Activated CD4-positive, alpha-beta memory T cell treated with anti-CD3 and anti-CD28 coated beads for 36 hours (primary cell): ENCODE data around the gene TCAP. TPM values are rescaled to one million over a fixed set of nuclear protein-coding genes. Genes with fewer than 3 reads are reported as not detected.
"Not testable (repeated sequence)": the region's sequence is repeated elsewhere in the genome, so short reads cannot be mapped to it uniquely, and the experiment has no call there.

ENCODE experiments used
- CTCF ChIA-PET: fragments of 350-600 bp; sonication (Branson Sonifier 250); formaldehyde crosslinking; loops from one replicate; lab custom pipeline; 2021; ENCODE audit warnings: antibody characterized with exemption, inconsistent platforms; lab: Charles Lee
- POLR2A ChIA-PET: fragments of 350-600 bp; sonication (Branson Sonifier 250); formaldehyde crosslinking; loops from one replicate; lab custom pipeline; 2021; ENCODE audit warnings: antibody characterized with exemption; lab: Charles Lee
- DNase-seq: peaks from one replicate; pipeline ENCODE4 v3.0.0-alpha.2; 2020
- H3K27ac Mint-ChIP-seq: one replicate; pipeline ENCODE4 v1.8.0; 2021; ENCODE audit warnings: mixed read lengths
- H3K27me3 Mint-ChIP-seq: one replicate; pipeline ENCODE4 v1.8.0; 2021; ENCODE audit warnings: mixed read lengths
- H3K36me3 Mint-ChIP-seq: one replicate; pipeline ENCODE4 v1.8.0; 2021; ENCODE audit warnings: mixed read lengths
- H3K4me1 Mint-ChIP-seq: one replicate; pipeline ENCODE4 v1.8.0; 2021; ENCODE audit warnings: low read depth, mixed read lengths
- H3K4me3 Mint-ChIP-seq: one replicate; pipeline ENCODE4 v1.8.0; 2021; ENCODE audit warnings: mild to moderate bottlenecking, mixed read lengths
- H3K9me3 Mint-ChIP-seq: one replicate; pipeline ENCODE4 v1.8.0; 2021; ENCODE audit warnings: mixed read lengths
- intact Hi-C: fragments of 100-400 bp; cut with micrococcal nuclease; formaldehyde crosslinking; loops from one replicate; pipeline ENCODE4 v1.15.1; 2023
- total RNA-seq, 2 experiments: library from RNA; stranded (reverse); gene quantifications; one replicate each; pipeline ENCODE4 v1.2.3, GENCODE V29; 2021

Gene TCAP
- total RNA-seq, 2 experiments from 2014 or later = 0.80 to 0.90 TPM

GRCh38 chr17:39704821-39705551, 39.8 kb downstream of the TCAP start:
- Mint-ChIP-seq H3K4me1 (peaks cover 12% of the 10 kb centered on the region), H3K27ac (no peak overlapping the region), H3K36me3 (no peaks in the 10 kb centered on the region), H3K4me3 (no peak overlapping the region), H3K9me3 (no peaks in the 10 kb centered on the region), H3K27me3 (peaks cover 13% of the 10 kb centered on the region)
- POLR2A ChIA-PET = no interaction called here
- intact Hi-C loops = no loop called here
- no peak for DNase-seq
- CTCF ChIA-PET = interaction anchor here (2.1 kb wide), 1 partner anchor 25 kb away, joined by 5 read pairs; the partner anchor contains the start of gene MIEN1

DNA sequence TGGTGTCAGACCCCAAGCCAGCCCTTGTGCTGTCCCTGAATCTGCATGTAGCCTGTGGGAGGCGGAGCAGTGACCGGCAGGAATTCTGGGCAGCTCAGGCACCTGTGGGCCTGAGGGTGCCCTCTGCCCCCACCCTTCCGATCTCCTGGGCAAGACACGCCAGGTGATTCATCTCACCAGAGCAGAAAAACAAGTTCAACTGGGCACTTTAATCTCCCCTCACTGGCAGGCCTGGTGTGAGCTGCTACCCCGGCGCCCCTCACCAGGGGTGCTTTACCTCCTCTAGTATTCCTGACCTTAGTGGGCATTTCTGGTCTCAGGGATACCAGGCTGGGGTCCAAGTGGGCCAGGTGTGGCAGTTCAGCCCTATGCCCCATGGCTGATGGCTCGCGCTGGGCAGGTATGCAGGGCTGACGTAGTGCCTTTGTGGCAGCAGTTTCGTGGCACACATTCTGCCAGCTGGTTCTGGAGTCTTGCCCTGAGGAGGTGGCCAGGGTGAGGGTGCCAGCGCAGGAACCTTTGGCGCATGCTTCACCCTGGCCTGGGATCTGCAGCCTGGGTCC, 40.7 kb downstream of the TCAP start:
- ChIA-PET POLR2A (no interaction called here), CTCF (interaction anchor here (0.9 to 2.1 kb wide), 2 partner anchors 24 to 71 kb away, joined by 3 to 5 read pairs; partner anchors contain the start of gene MIEN1)
- intact Hi-C loops = no loop called here
- Mint-ChIP-seq H3K27me3 (peaks cover 11% of the 10 kb centered on the region), H3K9me3 (no peaks in the 10 kb centered on the region), H3K4me3 (no peak overlapping the region), H3K4me1 (peaks cover 11% of the 10 kb centered on the region), H3K27ac (no peak overlapping the region), H3K36me3 (no peaks in the 10 kb centered on the region)
- no peak for DNase-seq

DNA sequence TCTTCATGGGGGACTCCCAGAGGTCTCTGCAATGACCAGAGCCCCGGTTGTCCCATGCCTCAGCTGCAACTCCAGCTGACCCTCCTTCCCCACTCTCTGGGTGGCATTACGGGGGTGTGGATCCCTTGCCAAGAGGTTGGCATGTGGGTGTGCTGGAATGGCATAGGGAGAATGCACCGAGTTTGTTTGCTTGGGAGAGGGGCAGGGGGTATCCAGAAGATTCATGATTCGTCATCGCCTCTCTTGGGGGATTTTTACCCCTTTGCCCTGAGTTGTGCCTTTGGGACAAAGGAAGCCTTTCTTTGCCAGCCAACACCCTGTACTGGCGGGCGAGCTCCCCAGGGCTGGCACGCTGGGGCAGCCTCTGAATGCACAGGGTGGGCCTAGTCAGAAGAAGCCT, 41.2 kb downstream of the TCAP start:
- no peak overlapping the region for H3K4me3 Mint-ChIP-seq
- H3K27me3 Mint-ChIP-seq = peaks cover 6% of the 10 kb centered on the region
- CTCF ChIA-PET = interaction anchor here (0.9 to 2.1 kb wide), 2 partner anchors 24 to 71 kb away, joined by 3 to 5 read pairs; partner anchors contain the start of gene MIEN1
- POLR2A ChIA-PET = no interaction called here
- no peaks in the 10 kb centered on the region for H3K9me3 Mint-ChIP-seq
- intact Hi-C loops = no loop called here
- H3K36me3 Mint-ChIP-seq = no peaks in the 10 kb centered on the region
- peaks cover 9% of the 10 kb centered on the region for H3K4me1 Mint-ChIP-seq
- no peak for DNase-seq
- H3K27ac Mint-ChIP-seq = no peak overlapping the region

- intact Hi-C loops = no loop called here
- H3K4me1 Mint-ChIP-seq = peaks cover 9% of the 10 kb centered on the region
- POLR2A ChIA-PET = no interaction called here
- no peak overlapping the region for H3K4me3 Mint-ChIP-seq
- no peak overlapping the region for H3K27ac Mint-ChIP-seq
- peaks cover under 1% of the 10 kb centered on the region for H3K27me3 Mint-ChIP-seq
- no peaks in the 10 kb centered on the region for H3K9me3 Mint-ChIP-seq
- DNase-seq = peak; percentile 17
- no peaks in the 10 kb centered on the region for H3K36me3 Mint-ChIP-seq
- CTCF ChIA-PET = no interaction called here
Measured at GRCh38 chr17:39706921-39707337, 41.8 kb downstream of the TCAP start.

DNA sequence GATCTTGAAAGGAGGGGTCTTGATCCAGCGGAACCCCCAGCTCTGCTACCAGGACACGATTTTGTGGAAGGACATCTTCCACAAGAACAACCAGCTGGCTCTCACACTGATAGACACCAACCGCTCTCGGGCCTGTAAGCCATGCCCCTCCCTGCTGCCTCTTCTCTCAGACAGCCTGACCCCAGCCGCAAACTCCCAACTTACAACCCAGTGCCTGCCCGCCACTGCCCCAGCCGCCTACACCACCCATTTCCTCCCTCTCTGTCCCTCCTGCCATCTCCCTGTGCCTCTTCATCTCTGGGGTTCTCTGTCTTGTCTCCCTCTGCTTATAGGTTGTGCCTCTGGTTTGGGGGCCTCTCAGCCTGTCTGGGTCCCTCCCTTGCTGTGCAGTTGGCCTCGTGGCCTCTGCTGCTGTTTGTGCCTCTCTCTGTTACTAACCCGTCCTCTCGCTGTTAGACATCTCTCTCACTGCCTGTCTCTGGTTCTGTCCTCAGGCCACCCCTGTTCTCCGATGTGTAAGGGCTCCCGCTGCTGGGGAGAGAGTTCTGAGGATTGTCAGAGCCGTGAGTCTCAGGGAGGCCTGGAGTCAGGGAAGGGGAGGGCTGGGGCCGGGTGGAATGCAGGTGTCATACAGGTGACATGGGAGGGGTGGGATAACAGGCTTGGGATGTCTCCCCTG, 44.3 kb downstream of the TCAP start:
- Mint-ChIP-seq H3K4me1 (peaks cover 9% of the 10 kb centered on the region), H3K9me3 (no peaks in the 10 kb centered on the region), H3K27me3 (no peaks in the 10 kb centered on the region), H3K27ac (no peak overlapping the region), H3K4me3 (no peak overlapping the region), H3K36me3 (no peaks in the 10 kb centered on the region)
- no peak for DNase-seq
- CTCF ChIA-PET = interaction anchor here (1.3 kb wide), 1 partner anchor 21 kb away, joined by 4 read pairs; the partner anchor contains the start of gene MIEN1
- POLR2A ChIA-PET = no interaction called here
- intact Hi-C loops = no loop called here

GRCh38 chr17:39709998-39710964, 45.1 kb downstream of the TCAP start:
- H3K27me3 Mint-ChIP-seq = no peaks in the 10 kb centered on the region
- DNase-seq = no peak
- ChIA-PET CTCF (interaction anchor here (1.1 to 1.3 kb wide), 2 partner anchors 20 to 56 kb away, joined by 3 read pairs; partner anchors contain the start of gene MIEN1), POLR2A (no interaction called here)
- H3K27ac Mint-ChIP-seq = no peak overlapping the region
- H3K36me3 Mint-ChIP-seq = no peaks in the 10 kb centered on the region
- H3K4me1 Mint-ChIP-seq = peaks cover 9% of the 10 kb centered on the region
- H3K9me3 Mint-ChIP-seq = no peaks in the 10 kb centered on the region
- intact Hi-C loops = no loop called here
- no peak overlapping the region for H3K4me3 Mint-ChIP-seq

- intact Hi-C loops, H3K36me3 Mint-ChIP-seq, H3K4me3 Mint-ChIP-seq, H3K27ac Mint-ChIP-seq, H3K9me3 Mint-ChIP-seq, H3K4me1 Mint-ChIP-seq, H3K27me3 Mint-ChIP-seq, DNase-seq, POLR2A ChIA-PET: not testable (repeated sequence)
- CTCF ChIA-PET = interaction anchor here (1.1 to 1.3 kb wide), 2 partner anchors 19 to 57 kb away, joined by 3 read pairs; partner anchors contain the start of gene MIEN1
Measured at GRCh38 chr17:39711071-39711470, 45.9 kb downstream of the TCAP start.

GRCh38 chr17:39711851-39712250, 46.7 kb downstream of the TCAP start:
- POLR2A ChIA-PET = no interaction called here
- CTCF ChIA-PET = no interaction called here
- H3K9me3 Mint-ChIP-seq = no peaks in the 10 kb centered on the region

GRCh38 chr17:39714234-39714633, 49.1 kb downstream of the TCAP start:
- intact Hi-C loops = no loop called here
- no peaks in the 10 kb centered on the region for H3K27me3 Mint-ChIP-seq
- ChIA-PET CTCF (interaction anchor here (1.6 kb wide), 1 partner anchor 16 kb away, joined by 5 read pairs; the partner anchor contains the start of gene MIEN1), POLR2A (no interaction called here)
- no peaks in the 10 kb centered on the region for H3K36me3 Mint-ChIP-seq
- no peak overlapping the region for H3K4me3 Mint-ChIP-seq
- DNase-seq = no peak
- H3K4me1 Mint-ChIP-seq = no peaks in the 10 kb centered on the region
- no peak overlapping the region for H3K27ac Mint-ChIP-seq
- no peaks in the 10 kb centered on the region for H3K9me3 Mint-ChIP-seq

More at GRCh38 chr17:39711851-39712250, 46.7 kb downstream of the TCAP start:
- H3K27me3 Mint-ChIP-seq = no peaks in the 10 kb centered on the region
- no peaks in the 10 kb centered on the region for H3K36me3 Mint-ChIP-seq
- H3K27ac Mint-ChIP-seq = no peak overlapping the region
- no peak for DNase-seq
- H3K4me3 Mint-ChIP-seq = no peak overlapping the region
- intact Hi-C loops = no loop called here
- H3K4me1 Mint-ChIP-seq = peaks cover 7% of the 10 kb centered on the region

- intact Hi-C loops = no loop called here
- Mint-ChIP-seq H3K4me1 (no peaks in the 10 kb centered on the region), H3K27me3 (no peaks in the 10 kb centered on the region), H3K4me3 (no peak overlapping the region), H3K9me3 (no peaks in the 10 kb centered on the region), H3K27ac (no peak overlapping the region), H3K36me3 (no peaks in the 10 kb centered on the region)
- DNase-seq = no peak
- CTCF ChIA-PET = no interaction called here
- POLR2A ChIA-PET = no interaction called here
Measured at GRCh38 chr17:39715375-39716072, 50.4 kb downstream of the TCAP start.
